Tibial nerve (tissue), 4 donors: ENCODE measurements around the gene AGTRAP.

Source experiments
- EP300 ChIP-seq, 2 donors: sonication (generic); formaldehyde crosslinking; IDR thresholded peaks; one replicate each; pipeline ENCODE4 v1.6.1; 2017; ENCODE audit warnings: antibody characterized with exemption in 2 of 2, mild to moderate bottlenecking in 1 of 2
- POLR2A ChIP-seq, 2 donors: fragments of 450-650 bp; IDR thresholded peaks; one replicate each; pipeline ENCODE4 v1.6.1; 2017; ENCODE audit warnings: antibody characterized with exemption in 2 of 2, mild to moderate bottlenecking in 2 of 2, moderate library complexity in 2 of 2
- TF ChIP-seq, protein P1 (sequence below), 5 experiments: fragments of 200-600 bp in 3 of 5; fragments of 450-650 bp in 2 of 5; sonication (generic) in 3 of 5; IDR thresholded peaks; one replicate each; pipeline ENCODE4 v1.5.1; 2016 to 2019; ENCODE audit warnings: antibody characterized with exemption in 5 of 5, mild to moderate bottlenecking in 3 of 5, moderate library complexity in 2 of 5

DNA sequence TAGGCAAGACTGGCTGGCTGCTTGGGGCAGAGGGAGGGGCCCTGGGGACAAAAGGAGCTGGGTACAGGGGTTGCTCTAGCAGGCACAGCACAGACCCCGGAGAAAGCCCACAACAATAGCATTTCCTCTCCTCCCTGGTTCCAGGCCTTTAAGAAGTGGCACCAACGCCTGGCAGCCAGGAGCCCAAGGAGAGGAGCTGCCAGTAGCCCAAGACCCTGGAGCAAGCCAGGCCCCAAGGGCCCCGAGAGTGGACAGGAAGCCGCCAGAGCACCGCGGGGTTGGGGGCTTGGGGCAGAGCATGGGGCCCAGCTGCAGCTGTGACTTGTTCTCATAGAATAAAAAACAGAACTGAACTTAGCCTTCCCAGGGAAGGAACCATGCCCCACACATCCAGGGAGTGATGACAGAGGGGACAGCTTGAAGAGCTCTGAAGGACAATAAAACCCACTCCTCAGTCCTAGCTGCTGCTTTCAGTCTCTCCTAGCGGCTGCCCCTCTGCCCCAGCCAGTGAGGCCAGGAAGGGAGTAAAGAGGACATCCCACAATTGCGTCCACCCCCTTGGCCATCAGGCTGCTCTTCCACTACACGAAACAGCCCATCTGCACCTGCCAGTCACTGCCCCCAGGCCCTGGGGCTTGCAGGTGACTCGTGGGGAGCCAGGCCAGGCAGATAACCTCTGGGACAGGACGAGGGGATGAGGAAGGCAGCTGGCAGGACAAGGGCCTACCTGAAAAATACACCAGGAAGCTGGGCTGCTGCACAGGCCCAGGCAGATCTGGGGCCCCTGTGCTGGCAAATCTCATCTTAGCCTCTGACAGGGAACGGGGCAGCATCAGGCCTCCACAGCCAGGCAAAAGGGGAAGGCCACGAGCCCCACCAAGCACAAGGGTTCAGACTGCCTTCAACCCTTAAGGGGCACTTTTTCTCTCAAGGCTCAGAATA, 53.5 kb downstream of the AGTRAP start:
- TF ChIP-seq, protein P1, sequence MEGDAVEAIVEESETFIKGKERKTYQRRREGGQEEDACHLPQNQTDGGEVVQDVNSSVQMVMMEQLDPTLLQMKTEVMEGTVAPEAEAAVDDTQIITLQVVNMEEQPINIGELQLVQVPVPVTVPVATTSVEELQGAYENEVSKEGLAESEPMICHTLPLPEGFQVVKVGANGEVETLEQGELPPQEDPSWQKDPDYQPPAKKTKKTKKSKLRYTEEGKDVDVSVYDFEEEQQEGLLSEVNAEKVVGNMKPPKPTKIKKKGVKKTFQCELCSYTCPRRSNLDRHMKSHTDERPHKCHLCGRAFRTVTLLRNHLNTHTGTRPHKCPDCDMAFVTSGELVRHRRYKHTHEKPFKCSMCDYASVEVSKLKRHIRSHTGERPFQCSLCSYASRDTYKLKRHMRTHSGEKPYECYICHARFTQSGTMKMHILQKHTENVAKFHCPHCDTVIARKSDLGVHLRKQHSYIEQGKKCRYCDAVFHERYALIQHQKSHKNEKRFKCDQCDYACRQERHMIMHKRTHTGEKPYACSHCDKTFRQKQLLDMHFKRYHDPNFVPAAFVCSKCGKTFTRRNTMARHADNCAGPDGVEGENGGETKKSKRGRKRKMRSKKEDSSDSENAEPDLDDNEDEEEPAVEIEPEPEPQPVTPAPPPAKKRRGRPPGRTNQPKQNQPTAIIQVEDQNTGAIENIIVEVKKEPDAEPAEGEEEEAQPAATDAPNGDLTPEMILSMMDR (IDR thresholded peaks at IDR 0.05), result no peak
- TF ChIP-seq POLR2A (IDR thresholded peaks at IDR 0.05), result no peak
- no peak for TF ChIP-seq EP300 (IDR thresholded peaks at IDR 0.05)
